Activated B cell treated with CpG ODN at 0.5 μM for 24 hours (primary cell): ENCODE data around the gene CLHC1. TPM values are rescaled to one million over a fixed set of nuclear protein-coding genes. Genes with fewer than 3 reads are reported as not detected.
"Not testable (repeated sequence)": the region's sequence is repeated elsewhere in the genome, so short reads cannot be mapped to it uniquely, and the experiment has no call there.

ENCODE experiments used
- ATAC-seq: fragments of 200-7000 bp; cut with Tn5 transposase; one replicate; pipeline ENCODE4 v1.10.0; 2021; ENCODE audit warnings: low read depth, mild to moderate bottlenecking, moderate library complexity
- CTCF ChIA-PET: fragments of 350-600 bp; sonication (Branson Sonifier 250); formaldehyde crosslinking; loops from one replicate; lab custom pipeline; 2021; ENCODE audit warnings: antibody characterized with exemption; lab: Charles Lee
- POLR2A ChIA-PET: fragments of 350-600 bp; sonication (Branson Sonifier 250); formaldehyde crosslinking; loops from one replicate; lab custom pipeline; 2021; ENCODE audit warnings: antibody characterized with exemption; lab: Charles Lee
- DNase-seq: peaks from one replicate; pipeline ENCODE4 v3.0.0; 2022
- H3K27ac Mint-ChIP-seq: one replicate; pipeline ENCODE4 v1.8.0; 2020; ENCODE audit warnings: mixed read lengths
- H3K27me3 Mint-ChIP-seq: one replicate; pipeline ENCODE4 v1.8.0; 2021; ENCODE audit warnings: mixed read lengths
- H3K36me3 Mint-ChIP-seq: one replicate; pipeline ENCODE4 v1.8.0; 2021; ENCODE audit warnings: low read depth, mixed read lengths
- H3K4me1 Mint-ChIP-seq: one replicate; pipeline ENCODE4 v1.8.0; 2021; ENCODE audit warnings: mixed read lengths
- H3K4me3 Mint-ChIP-seq: one replicate; pipeline ENCODE4 v1.8.0; 2020; ENCODE audit warnings: mild to moderate bottlenecking, mixed read lengths
- H3K9me3 Mint-ChIP-seq: one replicate; pipeline ENCODE4 v1.8.0; 2020; ENCODE audit warnings: mixed read lengths
- intact Hi-C: fragments of 100-400 bp; cut with micrococcal nuclease; formaldehyde crosslinking; loops from one replicate; pipeline ENCODE4 v1.15.1; 2024
- total RNA-seq: library from RNA; stranded (reverse); gene quantifications from 2 replicates; pipeline ENCODE4 v1.2.3, GENCODE V29; 2022
- TF ChIP-seq, protein P1 (sequence below): fragments of 200-600 bp; IDR thresholded peaks from one replicate; pipeline ENCODE4 v1.8.0; 2022; ENCODE audit warnings: antibody characterized with exemption, mild to moderate bottlenecking

The CLHC1 gene
- total RNA-seq, 1 donor from 2014 or later = 10.5 TPM

DNA sequence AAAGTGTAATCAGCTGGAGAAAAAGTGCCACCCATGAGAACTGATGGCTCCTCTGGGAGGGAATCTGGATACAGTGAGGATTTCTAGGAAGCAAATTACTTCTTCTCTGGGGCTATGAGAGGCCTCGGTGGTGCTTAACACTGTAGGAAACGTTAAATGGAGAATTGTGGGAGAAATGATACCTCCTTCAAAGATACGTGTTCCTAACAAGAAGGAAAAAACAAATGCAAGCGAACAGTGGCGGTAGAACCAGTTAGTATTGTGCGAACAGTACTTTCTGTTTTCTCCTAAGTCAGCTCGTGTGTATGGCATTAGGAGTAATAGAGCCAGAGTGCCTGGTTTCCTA is 37.5 kb upstream of the CLHC1 start:
- ChIA-PET CTCF (no interaction called here), POLR2A (interaction anchor here (0.6 to 2.9 kb wide), 6 partner anchors 12 to 46 kb away, joined by 3 to 19 read pairs (median 8); partner anchors contain the start of genes CLHC1 and RPS27A)
- peaks cover 13% of the 10 kb centered on the region for H3K4me1 Mint-ChIP-seq
- no peaks in the 10 kb centered on the region for H3K9me3 Mint-ChIP-seq
- intact Hi-C loops = loop anchor here (1.0 to 5.0 kb wide), 8 partner anchors 13 to 512 kb away; partner anchors contain the start of genes CCDC88A, CLHC1, PPP4R3B and RPS27A
- H3K36me3 Mint-ChIP-seq = peaks cover 24% of the 10 kb centered on the region
- peak overlapping the region; percentile 94 for H3K27ac Mint-ChIP-seq
- no peak for DNase-seq
- H3K27me3 Mint-ChIP-seq = no peaks in the 10 kb centered on the region
- ATAC-seq = no peak
- TF ChIP-seq, protein P1, sequence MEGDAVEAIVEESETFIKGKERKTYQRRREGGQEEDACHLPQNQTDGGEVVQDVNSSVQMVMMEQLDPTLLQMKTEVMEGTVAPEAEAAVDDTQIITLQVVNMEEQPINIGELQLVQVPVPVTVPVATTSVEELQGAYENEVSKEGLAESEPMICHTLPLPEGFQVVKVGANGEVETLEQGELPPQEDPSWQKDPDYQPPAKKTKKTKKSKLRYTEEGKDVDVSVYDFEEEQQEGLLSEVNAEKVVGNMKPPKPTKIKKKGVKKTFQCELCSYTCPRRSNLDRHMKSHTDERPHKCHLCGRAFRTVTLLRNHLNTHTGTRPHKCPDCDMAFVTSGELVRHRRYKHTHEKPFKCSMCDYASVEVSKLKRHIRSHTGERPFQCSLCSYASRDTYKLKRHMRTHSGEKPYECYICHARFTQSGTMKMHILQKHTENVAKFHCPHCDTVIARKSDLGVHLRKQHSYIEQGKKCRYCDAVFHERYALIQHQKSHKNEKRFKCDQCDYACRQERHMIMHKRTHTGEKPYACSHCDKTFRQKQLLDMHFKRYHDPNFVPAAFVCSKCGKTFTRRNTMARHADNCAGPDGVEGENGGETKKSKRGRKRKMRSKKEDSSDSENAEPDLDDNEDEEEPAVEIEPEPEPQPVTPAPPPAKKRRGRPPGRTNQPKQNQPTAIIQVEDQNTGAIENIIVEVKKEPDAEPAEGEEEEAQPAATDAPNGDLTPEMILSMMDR = no peak
- H3K4me3 Mint-ChIP-seq = peak overlapping the region; percentile 94

DNA sequence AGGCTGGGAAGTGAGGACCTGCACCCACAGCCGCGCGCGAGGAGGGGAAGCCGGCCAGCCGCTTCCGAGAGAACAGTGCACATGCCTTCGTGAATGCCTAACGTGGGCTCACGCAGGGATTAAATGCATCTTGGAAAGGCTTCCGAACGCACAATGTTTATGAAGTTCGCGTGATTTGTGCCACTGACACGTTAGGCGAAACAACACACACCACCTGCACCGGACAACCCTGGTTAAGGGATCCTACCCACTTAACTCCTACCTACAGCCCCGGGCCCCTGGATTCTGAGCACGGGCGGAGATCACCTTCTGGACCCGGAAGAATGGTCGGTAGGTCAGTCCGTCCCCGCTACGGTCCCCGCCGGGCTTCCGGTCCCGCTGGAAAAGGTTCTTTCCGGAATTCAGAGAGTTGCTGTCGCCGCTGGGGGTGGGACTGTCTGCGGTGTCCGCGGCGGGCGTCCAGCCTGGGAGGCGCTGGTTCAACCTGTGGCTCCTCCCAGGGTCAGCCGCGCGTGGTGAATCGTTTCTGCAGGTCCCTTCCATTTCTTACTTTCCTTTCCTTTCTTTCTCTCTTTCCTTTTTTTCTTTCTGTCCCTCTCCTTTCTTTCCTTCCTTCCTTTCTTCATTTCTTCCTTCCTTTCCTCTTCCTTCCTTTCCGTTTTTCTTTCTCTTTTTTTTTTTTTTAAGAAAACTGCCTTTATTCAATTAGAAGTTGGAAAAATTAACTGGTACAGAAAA is 37.0 kb upstream of the CLHC1 start, which contains the start of gene MTIF2:
MTIF2 (minus strand) TSS at position 325 of the 738 bp plus-strand sequence. CDS start 5,373 bp downstream, outside the sequence.
- Mint-ChIP-seq H3K27ac (peak within 1 kb of the TSS; percentile 94), H3K36me3 (peaks cover 30% of the 10 kb centered on the region), H3K4me3 (peak within 1 kb of the TSS; percentile 94), H3K4me1 (peaks cover 13% of the 10 kb centered on the region), H3K27me3 (no peaks in the 10 kb centered on the region), H3K9me3 (no peaks in the 10 kb centered on the region)
- CTCF ChIA-PET = no interaction called here
- ATAC-seq = peak; percentile 96
- DNase-seq = peak; percentile 88
- POLR2A ChIA-PET = interaction anchor here (0.6 to 2.9 kb wide), 10 partner anchors 10 to 348 kb away, joined by 3 to 19 read pairs (median 4); partner anchors contain the start of genes CLHC1 and RPS27A
- TF ChIP-seq, protein P1 = no peak
- intact Hi-C loops = loop anchor here (1.0 to 5.0 kb wide), 8 partner anchors 13 to 512 kb away; partner anchors contain the start of genes CCDC88A, CLHC1, PPP4R3B and RPS27A

DNA sequence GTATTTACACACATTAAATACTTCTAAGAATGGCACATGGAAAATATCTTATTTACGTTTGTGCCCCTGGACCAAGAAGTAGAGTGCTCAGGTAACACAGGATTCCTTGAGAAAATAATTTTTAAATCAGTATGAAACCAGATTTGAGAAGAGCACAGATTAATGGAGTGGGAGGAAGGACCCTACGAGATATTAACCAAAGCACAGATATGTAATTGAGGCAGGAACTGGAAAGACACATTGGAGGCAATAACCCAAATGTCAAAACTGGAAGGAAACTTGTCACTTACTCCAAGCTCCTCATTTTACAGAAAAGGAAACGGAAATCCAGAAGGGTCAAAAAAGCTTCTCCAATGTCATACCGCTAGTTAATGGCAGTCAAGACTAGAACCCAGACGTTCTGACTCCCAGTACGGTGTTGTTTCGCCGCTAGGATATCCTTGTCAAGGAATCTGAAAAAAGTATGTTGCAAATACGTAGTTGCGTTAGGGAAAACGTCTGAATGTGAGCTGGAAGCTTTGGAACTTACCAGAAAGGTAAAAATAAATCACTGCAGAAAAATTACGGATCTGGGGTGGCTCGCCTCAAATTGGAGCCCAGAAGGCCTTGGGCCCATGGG is 36.3 kb upstream of the CLHC1 start:
- CTCF ChIA-PET = no interaction called here
- H3K9me3 Mint-ChIP-seq = no peaks in the 10 kb centered on the region
- intact Hi-C loops = loop anchor here (2.0 to 5.0 kb wide), 2 partner anchors 348 to 511 kb away; partner anchors contain the start of gene PPP4R3B
- peak overlapping the region; percentile 94 for H3K4me3 Mint-ChIP-seq
- TF ChIP-seq, protein P1 = no peak
- POLR2A ChIA-PET = interaction anchor here (0.6 to 2.9 kb wide), 9 partner anchors 9 to 789 kb away, joined by 3 to 19 read pairs (median 3); partner anchors contain the start of genes CLHC1 and RPS27A
- peak overlapping the region; percentile 94 for H3K27ac Mint-ChIP-seq
- peaks cover 37% of the 10 kb centered on the region for H3K36me3 Mint-ChIP-seq
- no peak for ATAC-seq
- peaks cover 13% of the 10 kb centered on the region for H3K4me1 Mint-ChIP-seq
- no peak for DNase-seq
- H3K27me3 Mint-ChIP-seq = no peaks in the 10 kb centered on the region

DNA sequence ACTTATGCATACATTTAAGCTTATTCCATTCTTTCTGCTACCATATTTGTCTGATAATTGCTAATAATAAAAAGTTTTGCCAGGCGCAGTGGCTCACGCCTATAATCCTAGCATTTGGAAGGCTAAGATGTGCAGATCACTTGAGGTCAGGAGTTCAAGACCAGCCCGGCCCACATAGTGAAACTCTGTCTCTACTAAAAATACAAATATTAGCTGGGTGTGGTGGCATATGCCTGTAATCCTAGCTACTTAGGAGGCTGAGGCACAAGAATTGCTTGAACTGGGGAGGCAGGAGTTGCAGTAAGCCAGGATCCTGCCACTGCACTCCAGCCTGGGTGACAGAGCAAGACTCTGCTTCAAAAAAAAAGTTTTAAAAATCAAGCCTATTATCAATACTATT is 27.5 kb upstream of the CLHC1 start:
- POLR2A ChIA-PET = interaction anchor here (0.8 to 2.0 kb wide), 2 partner anchors 9 kb away, joined by 3 to 5 read pairs; no protein-coding TSS in a partner anchor

DNA sequence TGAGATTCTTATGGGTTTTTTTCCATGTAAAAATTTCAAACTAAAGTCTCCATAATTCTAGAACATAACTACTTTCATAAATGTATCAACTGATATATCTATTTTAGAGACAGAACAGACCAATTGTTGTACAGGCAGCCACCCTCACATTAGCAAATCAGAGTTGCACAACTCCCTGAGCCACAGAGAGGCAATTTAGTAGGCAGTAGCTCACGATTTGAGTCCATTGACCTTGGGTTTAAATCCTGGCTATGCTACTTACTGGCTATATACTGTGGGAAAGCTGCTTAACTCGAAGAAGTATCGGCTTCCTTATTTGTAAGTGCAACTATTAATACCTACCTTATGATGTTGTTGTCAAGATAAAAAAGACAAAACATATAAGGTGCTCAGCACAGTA is 20.7 kb upstream of the CLHC1 start:
- TF ChIP-seq, protein P1 = no peak
- Mint-ChIP-seq H3K27ac (no peak overlapping the region), H3K27me3 (no peaks in the 10 kb centered on the region), H3K9me3 (no peaks in the 10 kb centered on the region), H3K36me3 (peaks cover 69% of the 10 kb centered on the region), H3K4me1 (no peaks in the 10 kb centered on the region), H3K4me3 (no peak overlapping the region)
- DNase-seq (no peak), ATAC-seq (no peak)
- CTCF ChIA-PET = no interaction called here
- POLR2A ChIA-PET = no interaction called here
- intact Hi-C loops = no loop called here

More for the DNA sequence above, 27.5 kb upstream of the CLHC1 start:
- H3K36me3 Mint-ChIP-seq = peaks cover 58% of the 10 kb centered on the region
- H3K27ac Mint-ChIP-seq, intact Hi-C loops, H3K27me3 Mint-ChIP-seq, H3K4me1 Mint-ChIP-seq, ATAC-seq, H3K9me3 Mint-ChIP-seq, DNase-seq, H3K4me3 Mint-ChIP-seq, CTCF ChIA-PET: not testable (repeated sequence)
